HG03575 (cell line): ENCODE data around the gene MARCHF9.

Experiments
- ATAC-seq: cut with Tn5 transposase; IDR thresholded peaks from one replicate; pipeline ENCODE4 v1.9.1; 2021; ENCODE audit not compliant: unreplicated experiment, insufficient number of reproducible peaks, low FRiP score; ENCODE audit errors: extremely low read depth

The MARCHF9 gene

DNA sequence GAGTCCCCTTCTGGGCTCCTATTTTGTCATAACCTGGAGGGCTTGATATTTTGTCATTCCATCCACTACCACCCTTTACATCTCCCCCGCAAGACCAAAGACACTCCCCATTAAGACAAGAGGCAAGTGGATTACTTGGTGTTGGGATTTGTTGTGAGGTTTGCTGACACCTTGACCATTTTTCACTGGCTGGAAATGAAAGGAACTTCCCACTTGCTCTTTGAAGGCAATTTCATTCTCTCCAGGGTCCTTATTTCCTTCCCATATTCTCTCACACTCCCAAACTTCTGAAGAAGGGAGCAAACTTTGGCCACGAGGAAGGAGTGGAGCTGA is 31.3 kb upstream of the MARCHF9 start:
- no peak for ATAC-seq

DNA sequence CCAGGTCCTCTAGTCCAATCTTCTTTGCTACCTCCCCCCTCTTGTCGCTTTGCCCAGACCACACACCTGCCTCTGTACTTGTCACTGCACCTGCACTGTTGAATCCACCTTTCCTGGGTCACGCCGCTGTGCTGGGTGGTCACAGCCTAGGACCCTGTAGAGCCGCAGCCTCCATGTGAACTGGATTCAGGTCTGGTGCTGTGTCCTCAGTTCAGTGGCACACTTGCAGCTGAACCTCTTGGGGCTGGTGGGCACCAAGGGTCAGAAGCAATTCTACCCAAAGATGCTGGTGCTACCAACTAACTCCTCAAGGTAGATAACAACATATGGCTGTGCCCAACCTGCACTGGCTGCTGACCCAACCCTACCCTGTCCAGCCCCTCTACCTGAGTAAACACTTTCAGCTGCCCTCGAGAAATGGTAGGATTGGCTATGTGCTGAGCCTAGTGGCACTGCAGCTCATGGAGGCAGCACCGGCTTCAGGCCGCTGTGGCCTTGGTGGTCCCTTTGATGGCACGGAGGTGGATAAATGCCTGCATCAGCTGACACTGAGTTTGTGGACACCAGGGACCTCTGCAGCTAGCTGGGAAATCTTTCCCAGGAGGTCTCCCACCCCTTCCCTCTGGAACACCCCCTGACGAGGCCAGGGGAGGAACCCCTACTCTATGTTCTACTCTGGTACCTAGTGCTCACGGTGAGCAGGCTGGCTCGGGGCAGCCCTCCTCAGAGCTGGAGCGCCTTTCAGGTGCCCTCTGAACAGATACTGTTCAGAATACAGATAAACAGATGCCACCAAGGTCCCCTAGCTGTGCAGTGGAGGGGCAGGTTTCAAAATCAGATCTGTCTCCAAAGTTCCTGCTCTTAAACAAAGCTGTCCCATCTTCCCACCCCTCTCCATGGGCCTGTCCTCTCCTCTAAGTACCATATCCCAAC is 30.6 kb upstream of the MARCHF9 start:
- ATAC-seq: no peak

DNA sequence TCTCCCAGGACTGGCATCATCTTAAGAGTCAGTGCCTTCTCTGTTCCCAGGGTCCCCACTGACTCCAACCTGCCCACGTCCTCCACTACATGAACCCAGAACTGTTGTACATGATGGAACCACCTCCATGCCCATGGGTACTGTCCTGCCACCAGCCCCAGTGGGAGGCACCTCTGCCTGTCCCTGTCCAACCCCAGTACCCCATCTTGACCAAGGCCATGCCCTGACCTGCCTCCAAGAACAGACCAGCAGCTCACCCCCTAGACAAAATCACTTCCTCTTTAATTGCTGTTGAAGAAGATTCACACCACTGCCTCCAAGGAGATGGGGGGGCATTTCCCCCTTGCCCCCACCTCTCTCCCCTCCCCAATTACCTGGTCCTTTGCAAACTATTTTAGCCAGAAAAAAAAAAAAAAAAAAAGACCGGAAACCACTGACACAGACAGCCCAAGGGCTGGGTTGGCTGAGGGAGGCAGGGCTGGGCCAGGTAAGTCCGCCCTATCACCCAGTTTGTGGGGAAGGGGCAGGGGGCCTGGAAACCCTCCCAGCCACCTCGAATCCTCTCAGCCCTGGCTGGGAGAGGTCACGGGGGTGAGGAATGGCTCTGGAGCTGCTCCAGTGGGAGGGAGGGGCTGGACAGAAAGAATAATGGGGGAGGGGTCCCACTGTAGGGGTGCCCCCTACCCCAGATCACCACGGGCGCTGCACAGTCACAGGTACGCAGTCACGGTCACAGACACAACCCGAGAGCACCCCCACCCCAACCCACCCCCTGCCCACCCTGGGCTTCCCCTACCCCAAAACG is 29.8 kb upstream of the MARCHF9 start:
- ATAC-seq: no peak

DNA sequence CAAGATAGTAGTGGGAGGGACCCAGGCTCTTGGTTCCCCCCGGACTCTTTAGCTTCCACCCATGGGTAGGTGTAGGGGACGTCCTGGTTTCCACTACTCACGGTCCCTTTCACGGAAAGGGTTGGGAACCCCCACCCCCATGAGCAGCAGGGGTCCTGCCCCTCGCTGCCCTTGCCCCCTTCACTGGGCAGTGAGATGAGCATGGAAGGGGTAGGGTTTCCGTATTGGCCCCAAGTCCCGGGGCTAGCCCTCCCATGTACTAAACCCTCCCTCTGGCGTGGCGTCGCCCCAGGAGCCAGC is 29.1 kb upstream of the MARCHF9 start:
- no peak for ATAC-seq

DNA sequence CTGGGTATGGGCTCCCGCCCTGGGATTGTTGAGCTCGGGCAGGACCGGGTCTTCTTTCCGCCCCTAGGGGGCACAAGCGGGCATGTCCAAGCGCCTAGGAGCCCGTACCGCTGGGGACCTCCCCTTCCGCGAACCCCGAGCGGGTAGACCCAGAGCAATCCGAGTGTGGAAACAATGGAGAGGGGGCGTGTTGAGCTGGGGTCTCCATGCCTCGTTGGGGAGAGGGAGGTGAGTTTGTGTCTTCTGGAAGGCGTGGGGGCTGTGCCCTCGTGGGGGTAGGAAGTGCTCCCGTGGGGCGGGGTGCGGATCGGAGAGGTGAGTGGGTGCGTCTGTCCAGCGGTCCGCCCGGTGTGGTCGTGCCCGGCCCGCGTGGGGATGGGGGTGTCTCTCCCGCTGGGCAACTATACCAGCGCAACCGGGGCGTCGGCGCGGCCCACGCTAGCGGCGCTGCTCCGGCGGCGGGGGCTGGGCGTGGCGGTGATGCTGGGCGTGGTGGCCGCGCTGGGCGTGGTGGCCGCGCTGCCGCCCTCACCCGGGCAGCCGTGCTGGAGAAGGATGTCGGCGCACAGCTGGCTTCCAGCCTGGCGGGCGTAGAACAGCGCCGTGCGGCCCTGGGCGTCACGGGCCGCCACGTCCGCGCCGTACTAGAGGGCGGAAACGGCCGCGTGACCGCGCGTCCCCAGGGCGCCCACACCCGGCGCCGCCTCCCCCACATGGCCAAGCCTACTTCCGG is 28.6 kb upstream of the MARCHF9 start:
- no peak for ATAC-seq

GRCh38 chr12:57726884-57727757 is 27.8 kb upstream of the MARCHF9 start:
- ATAC-seq: no peak

GRCh38 chr12:57727758-57728395 is 27.0 kb upstream of the MARCHF9 start:
- no peak for ATAC-seq

- no peak for ATAC-seq
Measured at GRCh38 chr12:57729321-57729844, 25.5 kb upstream of the MARCHF9 start.

DNA sequence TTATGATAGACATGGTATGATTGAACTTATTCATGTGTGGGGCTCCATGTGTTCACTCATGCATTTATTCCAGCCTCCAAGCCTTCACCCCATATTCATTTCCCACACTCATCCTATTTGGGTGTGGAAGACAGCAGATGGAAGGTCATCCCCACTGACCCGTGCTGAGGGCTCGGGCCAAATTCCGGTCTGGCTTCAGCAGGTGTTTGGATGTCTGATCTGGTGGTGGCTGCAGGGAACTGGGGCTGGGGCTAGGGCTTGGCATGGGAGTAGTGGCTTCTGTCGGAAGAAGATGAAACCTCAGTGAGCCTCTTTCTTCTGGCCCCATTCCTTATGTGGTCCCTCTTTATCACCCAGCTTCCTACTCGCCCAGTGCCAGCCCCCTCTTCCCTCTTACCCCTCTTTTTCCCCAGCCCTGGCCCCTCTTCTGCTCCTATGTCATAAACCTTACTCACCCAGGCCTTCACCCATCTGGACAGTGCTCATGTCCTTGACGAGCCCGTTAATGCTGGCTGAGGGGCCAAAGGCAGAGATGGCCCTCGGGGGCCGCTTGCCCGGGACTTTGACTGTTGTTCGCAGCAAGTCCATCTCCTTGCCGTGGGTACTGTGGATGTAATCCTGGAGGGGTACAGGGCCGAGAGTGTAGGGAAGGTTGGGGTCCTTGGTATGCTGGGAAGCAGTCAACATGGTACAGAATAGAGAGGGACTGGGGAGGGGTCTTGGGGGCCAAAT is 24.4 kb upstream of the MARCHF9 start:
- no peak for ATAC-seq

GRCh38 chr12:57731411-57732080 is 23.4 kb upstream of the MARCHF9 start:
- no peak for ATAC-seq

GRCh38 chr12:57732270-57732669 is 22.6 kb upstream of the MARCHF9 start:
- ATAC-seq: no peak

DNA sequence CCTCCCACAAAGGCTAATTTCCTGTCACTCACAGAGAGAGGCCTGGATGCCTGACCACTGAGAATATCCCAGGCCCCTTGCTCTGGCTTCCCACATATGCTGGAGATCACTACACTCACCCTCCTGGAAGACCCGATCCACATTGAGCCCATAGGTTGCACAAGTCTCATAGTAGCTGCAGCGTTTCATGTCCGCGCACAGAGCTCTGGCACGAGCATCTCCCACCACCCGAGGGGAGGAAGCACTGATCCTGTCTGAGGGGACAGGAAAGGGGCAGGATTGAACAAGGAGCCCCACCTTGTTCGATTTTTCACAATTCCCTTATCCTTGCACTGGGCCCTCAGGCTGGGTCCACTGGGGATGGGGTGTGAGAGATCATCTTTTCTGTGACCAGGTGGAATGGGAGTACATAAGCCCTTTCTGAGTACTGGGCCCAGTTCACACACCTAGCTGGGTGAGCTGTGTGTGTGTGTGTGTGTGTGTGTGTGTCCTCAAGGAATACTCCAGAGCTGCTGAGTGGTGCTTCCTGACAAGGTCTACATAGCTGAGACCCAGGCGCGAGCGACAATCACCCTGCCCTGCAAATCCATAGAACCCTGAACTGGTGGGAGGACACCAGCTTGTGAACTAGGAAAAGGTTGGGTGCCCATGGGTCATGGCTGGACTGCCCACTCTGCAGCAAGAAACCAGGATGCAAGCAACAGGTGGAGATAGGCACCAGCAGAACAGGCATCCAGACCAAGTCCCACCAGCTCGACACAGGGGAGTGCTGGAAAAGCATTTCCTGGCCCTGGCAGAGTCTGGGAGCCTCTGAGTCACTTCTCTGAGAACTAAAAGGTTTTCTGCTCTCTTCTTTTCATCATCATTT is 21.9 kb upstream of the MARCHF9 start:
- ATAC-seq: no peak

GRCh38 chr12:57733928-57734327 is 21.0 kb upstream of the MARCHF9 start:
- no peak for ATAC-seq

DNA sequence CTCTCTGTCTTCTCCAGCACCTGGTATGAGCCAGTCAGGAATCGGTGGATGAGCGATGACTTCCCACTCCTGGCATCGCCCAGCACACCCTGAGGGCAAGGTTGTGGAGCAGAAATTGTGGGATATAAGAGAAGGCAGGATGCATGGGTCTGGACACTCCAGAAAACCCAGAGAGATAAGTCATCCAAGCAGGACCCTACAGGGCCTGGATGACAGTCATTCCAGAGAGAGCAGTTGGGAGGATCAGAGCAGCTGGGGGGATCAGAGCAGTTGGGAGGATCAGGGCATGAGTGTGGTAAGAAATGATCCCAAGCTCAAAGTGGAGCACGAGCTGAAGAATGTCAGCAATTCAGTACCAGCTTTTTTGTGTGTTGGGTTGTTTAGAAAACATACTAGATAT is 20.3 kb upstream of the MARCHF9 start:
- ATAC-seq: no peak

DNA sequence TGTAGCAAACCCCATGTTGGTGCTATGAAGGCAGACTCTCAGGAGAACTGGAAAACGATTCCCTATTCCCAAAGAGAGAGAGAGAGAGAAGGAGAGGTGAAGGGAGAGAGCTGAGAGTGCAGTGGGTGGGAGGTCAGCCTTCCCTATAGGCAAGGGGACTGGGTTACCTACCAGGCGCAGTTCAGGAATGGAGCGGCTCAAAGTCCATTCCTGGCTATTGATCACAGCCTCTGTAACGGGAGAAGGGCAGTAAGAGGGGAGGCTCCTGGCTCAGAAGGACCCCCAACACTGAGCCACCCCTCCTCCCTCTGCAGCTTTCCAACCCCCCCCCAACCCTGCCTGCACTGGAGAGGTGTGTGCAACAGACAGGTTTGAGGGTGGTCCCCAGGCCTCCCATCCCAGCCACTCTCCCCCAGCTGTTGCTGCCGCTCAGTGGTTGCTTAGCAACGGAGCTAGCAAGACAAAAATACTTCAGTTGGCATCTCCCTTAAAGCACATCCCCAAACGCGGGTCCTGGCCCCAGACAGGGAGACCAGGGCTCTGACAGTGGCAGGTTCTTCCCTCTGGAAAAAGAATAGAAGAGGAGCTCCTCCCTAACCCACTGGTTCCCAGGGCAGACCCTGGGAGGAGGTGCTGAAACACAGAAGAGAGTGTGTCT is 19.6 kb upstream of the MARCHF9 start:
- ATAC-seq: no peak
